Measurements from ENCODE around the gene ECHDC3. TPM values are rescaled to one million over a fixed set of nuclear protein-coding genes. Genes with fewer than 3 reads are reported as not detected.
"Not testable (repeated sequence)": the region's sequence is repeated elsewhere in the genome, so short reads cannot be mapped to it uniquely, and the experiment has no call there.

Gene ECHDC3
- total and polyA plus RNA-seq, 9 donors: 5.8 to 12.7 (median 8.6) TPM

DNA sequence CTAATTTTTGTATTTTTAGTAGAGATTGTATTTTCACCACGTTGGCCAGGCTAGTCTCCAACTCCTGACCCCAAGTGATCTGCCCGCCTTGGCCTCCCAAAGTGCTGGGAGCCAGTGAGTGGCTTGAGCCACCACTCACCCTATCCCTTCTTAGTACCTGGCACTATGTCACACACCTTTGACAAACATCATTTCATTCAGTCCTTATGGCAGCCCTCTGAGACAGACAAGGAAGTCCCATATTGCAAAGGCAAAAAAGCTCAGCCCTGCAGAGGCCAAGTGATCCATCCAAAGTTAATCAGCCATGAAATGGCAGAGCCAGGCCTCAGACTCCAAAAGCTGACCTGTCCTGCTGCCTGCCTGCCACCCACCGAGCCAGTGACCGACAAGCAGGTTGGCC, 39.9 kb upstream of the ECHDC3 start:
- WGBS (ENCODE audit: insufficient coverage): 74% methylated on average over 3 of the region's 4 CpGs

DNA sequence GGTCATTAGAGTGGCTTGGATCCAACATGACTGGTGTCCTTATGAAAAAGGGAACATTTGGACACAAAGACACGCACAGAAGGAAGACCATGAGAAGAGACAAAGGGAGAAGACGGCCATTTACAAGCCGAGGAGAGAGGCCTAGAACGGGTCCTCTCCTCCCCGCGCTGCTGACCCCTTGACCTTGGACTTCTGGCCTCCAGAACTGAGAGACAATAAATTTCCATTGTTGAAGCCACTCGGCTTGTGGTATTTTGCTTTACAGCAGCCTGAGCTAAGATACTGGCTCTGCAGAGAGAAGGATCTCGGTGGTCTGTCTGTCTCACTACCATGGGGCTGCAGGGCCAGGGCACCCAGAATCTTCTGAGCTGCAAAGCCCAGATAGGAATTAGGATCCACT, 38.1 kb upstream of the ECHDC3 start:
- Histone ChIP-seq H3K27me3 (ENCODE audit: control insufficient read depth, insufficient read depth, low read length) (no peaks in the 10 kb centered on the region), H3K36me3 (ENCODE audit: control insufficient read depth, insufficient read depth, low read length) (no peaks in the 10 kb centered on the region), H3K27ac (ENCODE audit: low read length) (no peak overlapping the region), H3K9me3 (replicated peaks; ENCODE audit: control insufficient read depth, low read depth, low read length) (no peaks in the 10 kb centered on the region), H3K4me1 (ENCODE audit: control insufficient read depth, insufficient read depth, low read length) (no peaks in the 10 kb centered on the region), H3K4me3 (ENCODE audit: low read length) (no peak overlapping the region)
- no peak for DNase-seq
- WGBS (ENCODE audit: insufficient coverage): 57% methylated on average over 8 of the region's 8 CpGs

More for the DNA sequence above, 39.9 kb upstream of the ECHDC3 start:
- DNase-seq: no peak
- H3K27me3 ChIP-seq (ENCODE audit: control insufficient read depth, insufficient read depth, low read length): no peaks in the 10 kb centered on the region
- H3K9me3 ChIP-seq (replicated peaks; ENCODE audit: control insufficient read depth, low read depth, low read length): no peaks in the 10 kb centered on the region
- no peaks in the 10 kb centered on the region for H3K4me1 ChIP-seq (ENCODE audit: control insufficient read depth, insufficient read depth, low read length)
- no peak overlapping the region for H3K4me3 ChIP-seq (ENCODE audit: low read length)
- H3K36me3 ChIP-seq (ENCODE audit: control insufficient read depth, insufficient read depth, low read length): no peaks in the 10 kb centered on the region
- H3K27ac ChIP-seq (ENCODE audit: low read length): no peak overlapping the region

DNA sequence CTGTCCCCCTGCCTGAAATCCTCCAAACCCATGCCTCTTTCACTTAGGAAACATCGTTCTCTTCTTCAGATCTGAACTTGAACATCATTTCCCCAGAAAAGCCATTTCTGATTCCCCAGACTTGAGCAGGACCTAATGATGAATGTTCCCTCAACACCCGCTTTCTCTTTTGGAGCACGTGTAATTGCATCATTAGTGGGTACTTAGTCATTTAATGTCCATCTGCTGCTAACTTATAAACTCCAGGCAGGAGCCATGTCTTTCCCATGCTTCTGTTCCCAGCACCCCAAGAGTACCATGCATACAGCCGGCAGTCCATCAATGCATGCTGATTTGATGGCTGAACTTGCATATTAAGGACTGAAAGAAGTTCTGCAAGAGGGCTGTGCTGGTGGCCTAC, 36.5 kb upstream of the ECHDC3 start:
- Histone ChIP-seq H3K27me3 (ENCODE audit: control insufficient read depth, insufficient read depth, low read length) (no peaks in the 10 kb centered on the region), H3K9me3 (replicated peaks; ENCODE audit: control insufficient read depth, low read depth, low read length) (no peaks in the 10 kb centered on the region), H3K27ac (ENCODE audit: low read length) (no peak overlapping the region), H3K36me3 (ENCODE audit: control insufficient read depth, insufficient read depth, low read length) (no peaks in the 10 kb centered on the region), H3K4me3 (ENCODE audit: low read length) (no peak overlapping the region), H3K4me1 (ENCODE audit: control insufficient read depth, insufficient read depth, low read length) (no peaks in the 10 kb centered on the region)
- 80% methylated on average over 1 of the region's 4 CpGs for WGBS (ENCODE audit: insufficient coverage)
- DNase-seq: no peak

DNA sequence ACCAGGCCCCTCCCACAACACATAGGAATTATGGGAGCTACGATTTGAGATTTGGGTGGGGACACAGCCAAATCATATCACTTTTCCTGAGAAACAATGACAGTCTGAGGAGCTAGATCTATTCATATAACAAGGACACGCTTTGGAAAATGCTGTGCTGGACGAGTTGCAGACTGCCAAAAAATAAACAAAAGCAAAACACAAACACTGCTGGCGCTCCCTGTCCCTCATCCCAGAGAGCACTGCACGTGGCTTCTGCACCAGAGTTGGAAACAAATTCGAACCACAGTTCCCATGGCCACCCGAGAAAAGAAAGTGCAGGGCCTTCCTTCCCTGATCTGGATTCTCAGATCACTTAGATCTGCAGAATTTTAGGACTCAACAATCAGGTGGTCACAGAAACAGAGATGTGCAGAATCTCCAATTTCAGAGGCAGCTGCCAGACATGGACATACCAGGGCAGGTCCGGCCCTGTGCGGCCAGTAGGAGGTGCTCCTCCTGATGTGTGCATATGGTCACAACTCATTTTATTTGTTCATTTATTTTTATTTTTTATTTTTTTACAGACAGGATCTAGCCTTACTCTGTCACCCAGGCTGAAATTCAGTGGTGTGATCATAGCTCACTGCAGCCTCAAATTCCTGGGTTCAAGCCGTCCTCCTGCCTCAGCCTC, 35.2 kb upstream of the ECHDC3 start:
- no peak overlapping the region for H3K27ac ChIP-seq (ENCODE audit: low read length)
- no peaks in the 10 kb centered on the region for H3K27me3 ChIP-seq (ENCODE audit: control insufficient read depth, insufficient read depth, low read length)
- DNase-seq: no peak
- WGBS (ENCODE audit: insufficient coverage): 64% methylated on average over 7 of the region's 10 CpGs
- H3K4me3 ChIP-seq (ENCODE audit: low read length): no peak overlapping the region
- H3K9me3 ChIP-seq (replicated peaks; ENCODE audit: control insufficient read depth, low read depth, low read length): no peaks in the 10 kb centered on the region
- no peaks in the 10 kb centered on the region for H3K4me1 ChIP-seq (ENCODE audit: control insufficient read depth, insufficient read depth, low read length)
- no peaks in the 10 kb centered on the region for H3K36me3 ChIP-seq (ENCODE audit: control insufficient read depth, insufficient read depth, low read length)

DNA sequence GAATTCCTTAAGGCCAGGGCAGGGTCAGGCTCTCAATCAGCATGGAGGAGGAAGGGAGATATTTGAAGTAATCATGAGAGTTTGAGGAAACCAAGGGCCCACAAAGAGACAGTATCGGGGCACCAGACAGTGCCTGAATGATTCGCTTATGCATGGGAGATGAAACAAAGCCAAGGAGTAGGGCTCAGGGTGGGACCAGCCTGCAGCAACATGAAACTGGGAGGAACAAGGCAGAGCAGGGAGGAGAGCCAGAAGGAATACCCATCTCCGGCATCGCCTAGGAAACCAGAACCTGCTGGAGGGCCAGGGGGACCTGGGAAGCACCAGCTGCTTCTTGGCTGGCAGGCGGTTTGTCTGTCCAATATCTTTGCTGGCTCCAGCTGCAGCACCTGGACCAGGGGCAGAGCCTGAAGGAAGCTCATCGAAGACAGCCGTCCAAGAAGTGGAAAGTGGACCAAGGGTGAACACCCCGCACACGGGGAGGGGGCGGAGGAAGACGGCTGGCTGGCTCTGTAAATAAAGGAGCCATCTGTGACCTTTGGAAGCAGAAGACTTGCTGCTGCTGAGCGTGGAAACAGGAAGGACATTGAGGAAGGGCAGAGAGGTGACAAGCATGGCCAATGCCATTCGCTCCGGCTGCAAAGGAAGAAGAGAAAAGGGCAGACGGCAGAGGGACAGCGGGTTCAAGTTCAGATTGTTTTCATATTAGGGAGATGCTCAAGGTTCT, 34.4 kb upstream of the ECHDC3 start:
- Histone ChIP-seq H3K36me3 (ENCODE audit: control insufficient read depth, insufficient read depth, low read length) (no peaks in the 10 kb centered on the region), H3K9me3 (replicated peaks; ENCODE audit: control insufficient read depth, low read depth, low read length) (no peaks in the 10 kb centered on the region), H3K27ac (ENCODE audit: low read length) (no peak overlapping the region), H3K27me3 (ENCODE audit: control insufficient read depth, insufficient read depth, low read length) (no peaks in the 10 kb centered on the region), H3K4me1 (ENCODE audit: control insufficient read depth, insufficient read depth, low read length) (no peaks in the 10 kb centered on the region), H3K4me3 (ENCODE audit: low read length) (no peak overlapping the region)
- 66% methylated on average over 16 of the region's 16 CpGs for WGBS (ENCODE audit: insufficient coverage)
- DNase-seq: no peak

DNA sequence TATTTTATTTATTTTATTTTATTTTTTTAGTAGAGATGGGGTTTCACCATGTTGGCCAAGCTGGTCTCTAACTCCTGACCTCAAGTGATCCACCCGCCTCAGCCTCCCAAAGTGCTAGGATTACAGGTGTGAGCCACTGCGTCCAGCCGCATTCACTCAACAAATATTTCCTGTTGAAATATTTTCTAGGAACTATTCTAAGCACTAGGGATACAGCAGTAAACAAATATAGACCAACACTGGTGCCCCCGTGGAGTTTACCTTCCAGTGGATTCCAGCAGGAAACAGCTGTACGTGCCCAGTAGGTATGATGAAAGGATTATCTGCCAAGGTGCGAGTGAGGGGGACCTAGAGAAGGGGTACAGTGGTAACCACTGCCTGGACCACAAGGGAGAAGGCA, 33.4 kb upstream of the ECHDC3 start:
- H3K4me3 ChIP-seq (ENCODE audit: low read length); H3K9me3 ChIP-seq (replicated peaks; ENCODE audit: control insufficient read depth, low read depth, low read length); H3K4me1 ChIP-seq (ENCODE audit: control insufficient read depth, insufficient read depth, low read length); H3K36me3 ChIP-seq (ENCODE audit: control insufficient read depth, insufficient read depth, low read length); H3K27me3 ChIP-seq (ENCODE audit: control insufficient read depth, insufficient read depth, low read length); DNase-seq; H3K27ac ChIP-seq (ENCODE audit: low read length): not testable (repeated sequence)
- 63% methylated on average over 2 of the region's 6 CpGs for WGBS (ENCODE audit: insufficient coverage)

DNA sequence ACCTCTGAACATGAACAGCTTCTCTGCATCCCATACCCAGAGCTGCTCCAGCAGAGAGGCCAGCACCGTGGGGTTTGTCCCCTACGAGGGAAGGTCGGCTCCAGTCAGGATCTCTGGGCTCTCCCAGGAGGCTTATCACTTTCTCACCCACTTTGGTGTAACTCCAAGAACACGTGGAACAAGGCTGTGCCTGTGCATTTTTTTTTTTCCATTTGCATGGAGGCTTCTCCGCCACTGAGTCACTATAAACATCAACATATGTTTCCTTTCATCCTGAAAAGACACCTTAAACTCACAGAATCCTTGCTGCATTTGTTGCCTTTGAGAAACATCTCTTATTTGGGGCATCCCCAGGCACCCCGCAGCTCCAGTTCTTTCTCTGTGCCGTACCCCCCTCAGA, 29.4 kb upstream of the ECHDC3 start:
- H3K27me3 ChIP-seq (ENCODE audit: control insufficient read depth, insufficient read depth, low read length): no peaks in the 10 kb centered on the region
- peaks cover 2% of the 10 kb centered on the region for H3K9me3 ChIP-seq (replicated peaks; ENCODE audit: control insufficient read depth, low read depth, low read length)
- no peaks in the 10 kb centered on the region for H3K36me3 ChIP-seq (ENCODE audit: control insufficient read depth, insufficient read depth, low read length)
- 55% methylated on average over 5 of the region's 7 CpGs for WGBS (ENCODE audit: insufficient coverage)
- no peaks in the 10 kb centered on the region for H3K4me1 ChIP-seq (ENCODE audit: control insufficient read depth, insufficient read depth, low read length)
- H3K4me3 ChIP-seq (ENCODE audit: low read length): no peak overlapping the region
- H3K27ac ChIP-seq (ENCODE audit: low read length): no peak overlapping the region
- DNase-seq: no peak

DNA sequence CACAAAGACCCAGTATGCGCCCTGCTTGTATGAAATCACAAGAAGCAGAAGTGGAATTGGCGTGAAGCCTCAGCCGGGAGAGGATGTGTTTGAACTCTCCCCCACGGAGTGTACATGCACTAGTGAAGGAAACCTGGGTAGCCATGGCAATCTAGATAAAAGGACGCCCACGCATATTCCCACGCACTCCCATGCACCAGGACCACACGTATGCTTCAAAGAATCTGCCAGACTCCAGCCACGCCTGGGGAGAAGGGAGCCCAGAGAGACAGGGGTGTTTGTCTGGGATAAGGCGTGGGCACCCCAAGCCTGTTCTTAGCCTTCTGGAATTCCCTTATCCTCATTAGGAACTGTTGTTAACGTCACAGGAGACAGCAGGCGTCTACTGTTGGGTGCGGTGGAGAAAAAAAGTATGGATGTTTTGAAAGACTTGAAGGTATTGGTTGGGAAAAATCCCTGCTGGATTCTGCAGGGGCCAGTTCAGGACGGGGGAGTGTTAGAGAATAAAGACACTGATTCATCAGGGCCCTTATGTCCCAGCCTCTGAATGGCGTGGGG, 28.9 kb upstream of the ECHDC3 start:
- Histone ChIP-seq H3K4me3 (ENCODE audit: low read length) (no peak overlapping the region), H3K27ac (ENCODE audit: low read length) (no peak overlapping the region), H3K36me3 (ENCODE audit: control insufficient read depth, insufficient read depth, low read length) (no peaks in the 10 kb centered on the region), H3K9me3 (replicated peaks; ENCODE audit: control insufficient read depth, low read depth, low read length) (peaks cover 2% of the 10 kb centered on the region), H3K4me1 (ENCODE audit: control insufficient read depth, insufficient read depth, low read length) (no peaks in the 10 kb centered on the region), H3K27me3 (ENCODE audit: control insufficient read depth, insufficient read depth, low read length) (no peaks in the 10 kb centered on the region)
- 60% methylated on average over 11 of the region's 15 CpGs for WGBS (ENCODE audit: insufficient coverage)
- no peak for DNase-seq

DNA sequence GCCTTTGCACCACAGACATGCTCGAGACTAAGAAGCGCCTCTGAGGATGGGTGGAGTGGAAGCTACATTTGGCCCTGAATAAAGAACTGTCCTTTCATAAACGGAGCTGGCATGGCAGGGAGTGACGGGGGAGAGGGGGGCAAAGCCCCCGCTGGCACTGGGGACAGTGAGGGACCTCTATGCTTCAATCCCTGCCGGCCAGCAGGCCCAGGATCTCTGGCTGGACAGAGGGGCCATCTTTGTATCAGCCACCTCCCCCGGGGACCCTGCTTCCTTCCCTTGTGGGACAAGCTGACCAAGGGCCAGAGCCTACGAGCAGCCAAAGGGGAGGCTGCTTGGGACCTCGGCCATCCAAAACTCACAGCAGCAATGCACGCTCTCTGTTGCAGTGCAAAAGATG, 28.2 kb upstream of the ECHDC3 start:
- no peaks in the 10 kb centered on the region for H3K4me1 ChIP-seq (ENCODE audit: control insufficient read depth, insufficient read depth, low read length)
- no peaks in the 10 kb centered on the region for H3K27me3 ChIP-seq (ENCODE audit: control insufficient read depth, insufficient read depth, low read length)
- H3K36me3 ChIP-seq (ENCODE audit: control insufficient read depth, insufficient read depth, low read length): no peaks in the 10 kb centered on the region
- 62% methylated on average over 9 of the region's 10 CpGs for WGBS (ENCODE audit: insufficient coverage)
- no peak for DNase-seq
- H3K27ac ChIP-seq (ENCODE audit: low read length): no peak overlapping the region
- peaks cover 2% of the 10 kb centered on the region for H3K9me3 ChIP-seq (replicated peaks; ENCODE audit: control insufficient read depth, low read depth, low read length)
- no peak overlapping the region for H3K4me3 ChIP-seq (ENCODE audit: low read length)

DNA sequence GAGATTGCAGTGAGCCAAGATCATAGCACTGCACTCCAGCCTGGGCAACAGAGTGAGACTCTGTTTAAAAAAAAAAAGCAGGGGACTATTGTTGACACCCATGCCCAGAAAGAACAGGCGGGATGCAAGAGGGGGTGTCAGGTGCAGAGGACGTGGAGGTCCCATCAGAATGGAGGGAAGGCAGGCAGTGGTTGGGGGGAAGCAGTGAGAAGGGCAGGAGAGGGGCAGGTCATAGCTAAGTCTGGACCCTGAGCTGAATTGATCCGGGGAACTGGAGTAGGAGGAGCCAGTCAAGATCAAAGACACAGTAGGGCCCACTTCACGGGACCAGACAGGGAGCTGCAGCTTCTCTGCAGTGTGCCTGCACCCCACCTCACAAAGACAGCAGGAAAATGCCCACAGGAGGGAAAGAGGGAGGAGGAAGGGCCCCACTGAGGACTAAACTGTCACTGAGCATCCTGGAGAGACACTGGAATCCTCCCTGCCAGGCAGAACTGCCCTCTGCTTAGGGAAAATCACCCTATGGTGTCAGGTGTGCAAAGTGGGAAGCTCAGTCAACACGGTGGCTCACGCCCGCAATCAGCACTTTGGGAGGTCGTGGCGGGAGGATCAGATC, 27.3 kb upstream of the ECHDC3 start:
- no peak for DNase-seq
- no peak overlapping the region for H3K27ac ChIP-seq (ENCODE audit: low read length)
- H3K4me3 ChIP-seq (ENCODE audit: low read length): no peak overlapping the region
- no peaks in the 10 kb centered on the region for H3K27me3 ChIP-seq (ENCODE audit: control insufficient read depth, insufficient read depth, low read length)
- 88% methylated on average over 2 of the region's 9 CpGs for WGBS (ENCODE audit: insufficient coverage)
- no peaks in the 10 kb centered on the region for H3K4me1 ChIP-seq (ENCODE audit: control insufficient read depth, insufficient read depth, low read length)
- peaks cover 2% of the 10 kb centered on the region for H3K9me3 ChIP-seq (replicated peaks; ENCODE audit: control insufficient read depth, low read depth, low read length)
- no peaks in the 10 kb centered on the region for H3K36me3 ChIP-seq (ENCODE audit: control insufficient read depth, insufficient read depth, low read length)
